ENCODE data around the gene ROGDI.

DNA sequence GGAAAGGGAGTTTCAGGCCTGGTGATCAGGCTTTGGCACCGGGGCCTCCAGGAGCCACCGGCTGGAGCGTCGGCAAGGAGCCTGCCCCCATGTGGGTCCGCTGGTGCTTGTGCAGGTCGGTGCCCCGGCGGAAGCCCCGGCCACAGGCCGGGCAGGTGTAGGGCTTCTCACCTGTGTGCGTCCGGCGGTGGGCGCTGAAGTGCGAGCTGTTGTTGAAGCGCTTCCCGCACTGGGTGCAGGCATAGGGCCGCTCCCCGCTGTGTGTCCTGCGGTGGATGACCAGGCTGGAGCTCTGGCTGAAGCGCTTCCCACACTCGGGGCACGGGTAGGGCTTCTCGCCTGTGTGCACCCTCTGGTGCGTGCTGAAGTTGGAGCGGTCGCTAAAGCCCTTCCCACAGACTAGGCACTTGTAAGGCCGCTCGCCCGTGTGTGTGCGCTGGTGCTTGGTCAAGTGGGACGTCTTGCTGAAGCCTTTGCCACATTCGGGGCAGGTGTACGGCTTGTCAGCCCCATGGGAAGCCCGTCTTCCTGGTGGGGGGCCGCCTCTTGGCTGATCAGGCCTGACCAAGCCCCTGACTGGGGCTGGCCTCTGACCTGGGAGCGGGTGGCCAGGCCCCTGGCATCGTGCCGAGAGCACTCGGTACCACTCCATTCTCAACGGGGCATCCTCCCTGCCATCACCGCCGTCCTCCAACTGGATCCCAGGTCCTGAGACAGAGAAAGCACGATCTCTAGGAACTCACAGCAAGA lies 49.9 kb downstream of the ROGDI start:
- TF ChIP-seq TAF1 (conservative IDR thresholded peaks at IDR 0.05) (no peak), ATF3 (IDR thresholded peaks at IDR 0.05) (no peak), RXRA (IDR thresholded peaks at IDR 0.05) (no peak), YY1 (IDR thresholded peaks at IDR 0.05) (no peak), HNF4A (conservative IDR thresholded peaks at IDR 0.05) (no peak), JUND (IDR thresholded peaks at IDR 0.05) (no peak)
- TF ChIP-seq, protein P1, sequence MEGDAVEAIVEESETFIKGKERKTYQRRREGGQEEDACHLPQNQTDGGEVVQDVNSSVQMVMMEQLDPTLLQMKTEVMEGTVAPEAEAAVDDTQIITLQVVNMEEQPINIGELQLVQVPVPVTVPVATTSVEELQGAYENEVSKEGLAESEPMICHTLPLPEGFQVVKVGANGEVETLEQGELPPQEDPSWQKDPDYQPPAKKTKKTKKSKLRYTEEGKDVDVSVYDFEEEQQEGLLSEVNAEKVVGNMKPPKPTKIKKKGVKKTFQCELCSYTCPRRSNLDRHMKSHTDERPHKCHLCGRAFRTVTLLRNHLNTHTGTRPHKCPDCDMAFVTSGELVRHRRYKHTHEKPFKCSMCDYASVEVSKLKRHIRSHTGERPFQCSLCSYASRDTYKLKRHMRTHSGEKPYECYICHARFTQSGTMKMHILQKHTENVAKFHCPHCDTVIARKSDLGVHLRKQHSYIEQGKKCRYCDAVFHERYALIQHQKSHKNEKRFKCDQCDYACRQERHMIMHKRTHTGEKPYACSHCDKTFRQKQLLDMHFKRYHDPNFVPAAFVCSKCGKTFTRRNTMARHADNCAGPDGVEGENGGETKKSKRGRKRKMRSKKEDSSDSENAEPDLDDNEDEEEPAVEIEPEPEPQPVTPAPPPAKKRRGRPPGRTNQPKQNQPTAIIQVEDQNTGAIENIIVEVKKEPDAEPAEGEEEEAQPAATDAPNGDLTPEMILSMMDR (IDR thresholded peaks at IDR 0.05; ENCODE audit: low read depth, low read length, missing input control), result no peak
- TF ChIP-seq, protein P2, sequence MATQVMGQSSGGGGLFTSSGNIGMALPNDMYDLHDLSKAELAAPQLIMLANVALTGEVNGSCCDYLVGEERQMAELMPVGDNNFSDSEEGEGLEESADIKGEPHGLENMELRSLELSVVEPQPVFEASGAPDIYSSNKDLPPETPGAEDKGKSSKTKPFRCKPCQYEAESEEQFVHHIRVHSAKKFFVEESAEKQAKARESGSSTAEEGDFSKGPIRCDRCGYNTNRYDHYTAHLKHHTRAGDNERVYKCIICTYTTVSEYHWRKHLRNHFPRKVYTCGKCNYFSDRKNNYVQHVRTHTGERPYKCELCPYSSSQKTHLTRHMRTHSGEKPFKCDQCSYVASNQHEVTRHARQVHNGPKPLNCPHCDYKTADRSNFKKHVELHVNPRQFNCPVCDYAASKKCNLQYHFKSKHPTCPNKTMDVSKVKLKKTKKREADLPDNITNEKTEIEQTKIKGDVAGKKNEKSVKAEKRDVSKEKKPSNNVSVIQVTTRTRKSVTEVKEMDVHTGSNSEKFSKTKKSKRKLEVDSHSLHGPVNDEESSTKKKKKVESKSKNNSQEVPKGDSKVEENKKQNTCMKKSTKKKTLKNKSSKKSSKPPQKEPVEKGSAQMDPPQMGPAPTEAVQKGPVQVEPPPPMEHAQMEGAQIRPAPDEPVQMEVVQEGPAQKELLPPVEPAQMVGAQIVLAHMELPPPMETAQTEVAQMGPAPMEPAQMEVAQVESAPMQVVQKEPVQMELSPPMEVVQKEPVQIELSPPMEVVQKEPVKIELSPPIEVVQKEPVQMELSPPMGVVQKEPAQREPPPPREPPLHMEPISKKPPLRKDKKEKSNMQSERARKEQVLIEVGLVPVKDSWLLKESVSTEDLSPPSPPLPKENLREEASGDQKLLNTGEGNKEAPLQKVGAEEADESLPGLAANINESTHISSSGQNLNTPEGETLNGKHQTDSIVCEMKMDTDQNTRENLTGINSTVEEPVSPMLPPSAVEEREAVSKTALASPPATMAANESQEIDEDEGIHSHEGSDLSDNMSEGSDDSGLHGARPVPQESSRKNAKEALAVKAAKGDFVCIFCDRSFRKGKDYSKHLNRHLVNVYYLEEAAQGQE (IDR thresholded peaks at IDR 0.05), result no peak
- TF ChIP-seq, protein P3, sequence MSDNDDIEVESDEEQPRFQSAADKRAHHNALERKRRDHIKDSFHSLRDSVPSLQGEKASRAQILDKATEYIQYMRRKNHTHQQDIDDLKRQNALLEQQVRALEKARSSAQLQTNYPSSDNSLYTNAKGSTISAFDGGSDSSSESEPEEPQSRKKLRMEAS (IDR thresholded peaks at IDR 0.05), result no peak

Measured in liver (tissue), 3 donors.